Measurements from ENCODE around the gene DLEU7. TPM values are rescaled to one million over a fixed set of nuclear protein-coding genes. Genes with fewer than 3 reads are reported as not detected.

The DLEU7 gene
- total RNA-seq, 1 experiment from 2014 or later, result 3.6 TPM

GRCh38 chr13:50884265-50884664, 40.8 kb upstream of the DLEU7 start:
- ATAC-seq (no peak), DNase-seq (ENCODE audit: low spot score) (no peak)
- H3K27ac Mint-ChIP-seq, result no peak overlapping the region
- peaks cover 4% of the 10 kb centered on the region; the same call in 1 of the 2 replicates for H3K36me3 Mint-ChIP-seq
- no peaks in the 10 kb centered on the region for H3K27me3 Mint-ChIP-seq (ENCODE audit: low read depth)
- no peak overlapping the region for H3K4me3 Mint-ChIP-seq
- H3K9me3 Mint-ChIP-seq, result peaks cover 5% of the 10 kb centered on the region
- no peaks in the 10 kb centered on the region for H3K4me1 Mint-ChIP-seq
- POLR2A ChIA-PET, result no interaction called here
- CTCF ChIA-PET, result interaction anchor here (0.8 to 1.6 kb wide), 2 partner anchors 28 to 31 kb away, joined by 4 read pairs; no protein-coding TSS in a partner anchor
- TF ChIP-seq ZNF219 (CRISPR knock-in tag; IDR thresholded peaks at IDR 0.05; ENCODE audit: borderline replicate concordance) (no peak), CTCF (IDR thresholded peaks at IDR 0.05) (no peak), ZNF138 (CRISPR knock-in tag; conservative IDR thresholded peaks at IDR 0.05) (no peak), FOXJ3 (CRISPR knock-in tag; IDR thresholded peaks at IDR 0.05; ENCODE audit: borderline replicate concordance) (no peak), ELF4 (CRISPR knock-in tag; IDR thresholded peaks at IDR 0.05; ENCODE audit: low read depth) (no peak), ZNF121 (CRISPR knock-in tag; IDR thresholded peaks at IDR 0.05) (no peak), ZNF425 (CRISPR knock-in tag; conservative IDR thresholded peaks at IDR 0.05) (no peak), PREB (CRISPR knock-in tag; IDR thresholded peaks at IDR 0.05; ENCODE audit: borderline replicate concordance) (no peak), ARID4B (CRISPR knock-in tag; IDR thresholded peaks at IDR 0.05; ENCODE audit: borderline replicate concordance) (no peak), ZBTB43 (CRISPR knock-in tag; IDR thresholded peaks at IDR 0.05) (no peak), ZNF671 (CRISPR knock-in tag; IDR thresholded peaks at IDR 0.05) (no peak)
- TF ChIP-seq, protein P1, sequence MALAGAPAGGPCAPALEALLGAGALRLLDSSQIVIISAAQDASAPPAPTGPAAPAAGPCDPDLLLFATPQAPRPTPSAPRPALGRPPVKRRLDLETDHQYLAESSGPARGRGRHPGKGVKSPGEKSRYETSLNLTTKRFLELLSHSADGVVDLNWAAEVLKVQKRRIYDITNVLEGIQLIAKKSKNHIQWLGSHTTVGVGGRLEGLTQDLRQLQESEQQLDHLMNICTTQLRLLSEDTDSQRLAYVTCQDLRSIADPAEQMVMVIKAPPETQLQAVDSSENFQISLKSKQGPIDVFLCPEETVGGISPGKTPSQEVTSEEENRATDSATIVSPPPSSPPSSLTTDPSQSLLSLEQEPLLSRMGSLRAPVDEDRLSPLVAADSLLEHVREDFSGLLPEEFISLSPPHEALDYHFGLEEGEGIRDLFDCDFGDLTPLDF (CRISPR knock-in tag; IDR thresholded peaks at IDR 0.05), result no peak

- H3K4me1 Mint-ChIP-seq, result no peaks in the 10 kb centered on the region
- ATAC-seq (no peak), DNase-seq (ENCODE audit: low spot score) (no peak)
- H3K36me3 Mint-ChIP-seq, result peaks cover 4% of the 10 kb centered on the region; the same call in 1 of the 2 replicates
- POLR2A ChIA-PET, result no interaction called here
- no peak overlapping the region for H3K4me3 Mint-ChIP-seq
- CTCF ChIA-PET, result interaction anchor here (0.8 kb wide), 1 partner anchor 32 kb away, joined by 4 read pairs; no protein-coding TSS in a partner anchor
- peaks cover 5% of the 10 kb centered on the region for H3K9me3 Mint-ChIP-seq
- H3K27me3 Mint-ChIP-seq (ENCODE audit: low read depth), result no peaks in the 10 kb centered on the region
- no peak overlapping the region for H3K27ac Mint-ChIP-seq
- TF ChIP-seq IRF1 (CRISPR knock-in tag; IDR thresholded peaks at IDR 0.05) (no peak), JAZF1 (CRISPR knock-in tag; IDR thresholded peaks at IDR 0.05) (no peak), OVOL2 (CRISPR knock-in tag; IDR thresholded peaks at IDR 0.05; ENCODE audit: borderline replicate concordance) (no peak), CBFB (CRISPR knock-in tag; IDR thresholded peaks at IDR 0.05; ENCODE audit: low read depth) (no peak), ZNF232 (CRISPR knock-in tag; IDR thresholded peaks at IDR 0.05) (no peak), FOXJ3 (CRISPR knock-in tag; IDR thresholded peaks at IDR 0.05; ENCODE audit: borderline replicate concordance) (no peak), PREB (CRISPR knock-in tag; IDR thresholded peaks at IDR 0.05; ENCODE audit: borderline replicate concordance) (no peak)
- TF ChIP-seq, protein P2, sequence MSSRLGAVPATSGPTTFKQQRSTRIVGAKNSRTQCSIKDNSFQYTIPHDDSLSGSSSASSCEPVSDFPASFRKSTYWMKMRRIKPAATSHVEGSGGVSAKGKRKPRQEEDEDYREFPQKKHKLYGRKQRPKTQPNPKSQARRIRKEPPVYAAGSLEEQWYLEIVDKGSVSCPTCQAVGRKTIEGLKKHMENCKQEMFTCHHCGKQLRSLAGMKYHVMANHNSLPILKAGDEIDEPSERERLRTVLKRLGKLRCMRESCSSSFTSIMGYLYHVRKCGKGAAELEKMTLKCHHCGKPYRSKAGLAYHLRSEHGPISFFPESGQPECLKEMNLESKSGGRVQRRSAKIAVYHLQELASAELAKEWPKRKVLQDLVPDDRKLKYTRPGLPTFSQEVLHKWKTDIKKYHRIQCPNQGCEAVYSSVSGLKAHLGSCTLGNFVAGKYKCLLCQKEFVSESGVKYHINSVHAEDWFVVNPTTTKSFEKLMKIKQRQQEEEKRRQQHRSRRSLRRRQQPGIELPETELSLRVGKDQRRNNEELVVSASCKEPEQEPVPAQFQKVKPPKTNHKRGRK (CRISPR knock-in tag; IDR thresholded peaks at IDR 0.05; ENCODE audit: borderline replicate concordance), result no peak
These were observed 40.2 kb upstream of the DLEU7 start for GRCh38 chr13:50883728-50884127.
